HG03460 (cell line): ENCODE results near the gene IFT172.
"Not testable (repeated sequence)": the region's sequence is repeated elsewhere in the genome, so short reads cannot be mapped to it uniquely, and the experiment has no call there.

Experiments
- ATAC-seq: cut with Tn5 transposase; IDR thresholded peaks from one replicate; pipeline ENCODE4 v1.9.1; 2021; ENCODE audit not compliant: unreplicated experiment

Gene IFT172

DNA sequence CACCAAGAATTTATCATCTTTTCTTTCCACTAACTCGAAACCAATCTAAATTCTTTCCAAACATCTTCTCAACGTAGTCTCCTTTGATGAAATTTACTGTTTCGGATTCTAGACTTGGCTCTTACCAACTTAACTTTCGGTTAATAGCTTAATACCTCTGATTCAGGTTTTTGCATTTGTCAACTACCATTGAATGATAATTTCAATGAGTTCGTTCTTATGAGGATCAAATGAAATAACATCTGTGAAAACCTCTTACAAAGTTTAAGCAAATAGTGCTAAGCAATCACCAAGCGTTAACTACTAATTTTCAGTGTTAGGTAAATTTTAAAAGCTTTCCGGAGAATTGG, 61.7 kb downstream of the IFT172 start:
- no peak for ATAC-seq

- not testable (repeated sequence) for ATAC-seq
These were observed 64.5 kb downstream of the IFT172 start for GRCh38 chr2:27425039-27425438.

- ATAC-seq: no peak
These were observed 66.6 kb downstream of the IFT172 start for GRCh38 chr2:27422958-27423357.

DNA sequence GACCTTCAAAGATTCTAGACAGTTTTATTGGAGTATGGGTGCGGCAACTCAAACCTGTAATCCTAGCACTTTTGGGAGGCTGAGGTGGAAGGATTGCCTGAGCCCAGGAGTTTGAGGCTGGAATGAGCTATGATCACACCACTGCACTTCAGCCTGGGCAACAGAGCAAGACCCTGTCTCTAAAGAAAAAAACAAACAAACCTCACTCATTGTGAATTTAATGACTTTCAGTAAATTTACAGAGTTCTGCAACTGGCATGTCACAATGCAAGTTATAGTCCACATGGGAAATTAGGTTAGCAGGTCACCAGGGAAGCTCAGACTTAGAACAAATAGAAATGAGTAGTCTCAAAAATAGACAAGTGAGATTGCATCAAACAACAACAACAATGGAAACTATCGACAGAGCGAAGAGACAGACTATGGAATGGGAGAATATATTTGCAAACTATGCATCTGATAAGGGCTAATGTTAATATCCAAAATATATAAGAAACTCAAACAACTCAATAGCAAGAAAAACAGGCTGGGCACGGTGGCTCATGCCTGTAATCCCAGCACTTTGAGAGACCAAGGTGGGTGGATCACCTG, 67.8 kb downstream of the IFT172 start:
- ATAC-seq: no peak

DNA sequence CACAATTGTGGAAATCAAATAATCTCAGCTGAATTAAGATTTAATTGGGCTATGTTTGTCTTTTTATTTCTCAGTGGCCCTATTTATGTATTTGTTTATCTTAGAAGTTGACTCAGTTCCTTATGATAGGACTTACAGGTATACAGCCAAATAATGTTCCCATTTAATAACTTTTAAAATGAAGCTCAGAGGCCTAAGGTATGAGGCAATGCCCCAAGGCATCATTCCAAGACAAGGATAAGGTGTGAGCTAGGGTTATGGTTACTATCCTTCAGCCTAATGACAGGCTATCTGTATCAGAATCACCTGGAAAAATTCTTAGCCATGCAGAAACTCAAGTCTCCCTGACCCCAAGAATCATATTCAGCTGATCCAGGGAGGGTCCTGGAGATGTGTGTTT, 68.5 kb downstream of the IFT172 start:
- no peak for ATAC-seq

DNA sequence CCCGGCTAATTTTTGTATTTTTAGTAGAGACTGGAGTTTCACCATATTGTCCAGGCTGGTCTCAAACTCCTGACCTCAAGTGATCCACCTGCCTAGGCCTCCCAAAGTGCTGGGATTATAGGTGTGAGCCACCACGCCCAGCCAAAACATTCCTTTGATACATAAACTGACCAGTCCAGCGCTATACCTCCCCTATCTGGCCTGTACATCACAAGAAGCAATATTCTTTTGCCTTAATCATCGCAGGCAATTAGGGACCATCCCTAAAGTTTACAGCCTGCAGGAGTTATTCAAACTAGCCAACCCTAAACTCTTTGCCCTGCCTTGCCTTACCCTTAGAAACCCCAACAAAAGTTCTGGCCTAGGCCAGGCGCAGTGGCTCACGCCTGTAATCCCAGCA, 73.4 kb downstream of the IFT172 start:
- ATAC-seq: no peak

DNA sequence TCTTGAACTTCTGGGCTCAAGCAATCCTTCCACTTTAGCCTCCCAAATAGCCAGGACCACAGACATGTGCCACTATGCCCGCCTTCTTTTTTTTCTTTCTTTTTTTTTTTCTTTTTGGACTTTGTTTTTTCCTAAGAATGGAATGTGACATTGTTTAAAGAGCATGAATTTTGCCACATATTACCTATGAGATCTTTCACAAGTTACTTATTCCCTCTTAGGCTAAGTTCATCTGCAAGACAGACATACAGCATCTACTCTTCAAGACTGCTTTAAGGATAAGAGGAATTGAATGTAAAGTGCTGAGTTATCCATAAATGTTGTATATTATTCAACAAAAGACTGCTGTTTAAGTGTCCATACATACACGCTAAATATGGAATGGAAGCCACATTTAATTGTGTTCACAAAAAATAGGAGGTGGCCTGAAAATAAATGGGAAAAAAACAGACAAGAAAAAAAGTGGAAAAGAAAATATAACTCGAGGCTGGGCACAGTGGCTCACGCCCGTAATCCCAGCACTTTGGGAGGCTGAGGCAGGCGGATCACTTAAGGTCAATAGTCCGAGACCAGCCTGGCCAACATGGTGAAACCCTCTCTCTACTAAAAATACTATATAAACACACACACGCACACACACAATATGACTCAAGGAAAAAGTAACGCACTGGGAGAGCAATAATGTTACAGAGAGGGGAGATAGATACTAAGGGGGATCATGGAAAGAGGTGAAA, 77.0 kb downstream of the IFT172 start:
- ATAC-seq: no peak

DNA sequence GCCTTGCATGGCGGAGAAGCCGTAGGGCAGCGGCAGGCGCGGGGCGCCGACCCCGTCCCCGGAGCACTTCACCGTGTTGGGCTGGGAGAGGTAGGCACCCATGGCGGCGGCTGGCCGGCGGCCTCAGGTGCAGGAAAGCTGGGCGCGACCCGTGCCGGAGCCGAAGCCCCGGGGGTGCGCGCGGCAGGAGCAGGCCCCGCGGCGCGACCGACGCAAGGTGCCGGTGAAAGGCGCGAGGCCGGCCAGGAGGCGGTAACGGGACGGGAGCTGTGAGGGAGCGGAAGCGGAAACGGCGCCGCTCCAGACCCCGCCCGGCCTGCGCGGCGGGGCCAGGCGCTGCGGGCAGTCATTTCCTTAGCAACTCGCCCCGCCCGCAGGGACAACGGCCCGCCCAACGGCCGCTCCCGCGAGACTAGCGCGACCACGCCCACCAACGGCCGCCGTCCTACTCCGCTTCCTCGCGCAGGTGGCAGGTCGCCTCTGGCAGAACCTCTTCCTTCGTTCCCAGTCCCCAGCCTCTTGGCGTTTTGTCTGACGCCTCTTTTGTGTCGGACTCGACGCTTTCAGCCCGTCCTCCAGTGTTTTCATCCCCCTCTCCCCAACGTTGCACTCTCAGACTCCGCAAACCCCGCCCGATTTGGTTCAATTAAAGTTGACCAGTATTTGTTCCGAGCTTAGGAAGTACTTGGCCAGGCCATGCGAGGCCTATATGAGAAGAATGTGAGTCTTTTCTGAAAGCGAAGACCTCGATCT, 80.0 kb downstream of the IFT172 start, which contains the start of gene PPM1G:
Gene PPM1G (minus strand): TSS at position 271 of the 753 bp plus-strand sequence. CDS start 169 bp downstream, at position 102.
- peak; percentile 87 for ATAC-seq

DNA sequence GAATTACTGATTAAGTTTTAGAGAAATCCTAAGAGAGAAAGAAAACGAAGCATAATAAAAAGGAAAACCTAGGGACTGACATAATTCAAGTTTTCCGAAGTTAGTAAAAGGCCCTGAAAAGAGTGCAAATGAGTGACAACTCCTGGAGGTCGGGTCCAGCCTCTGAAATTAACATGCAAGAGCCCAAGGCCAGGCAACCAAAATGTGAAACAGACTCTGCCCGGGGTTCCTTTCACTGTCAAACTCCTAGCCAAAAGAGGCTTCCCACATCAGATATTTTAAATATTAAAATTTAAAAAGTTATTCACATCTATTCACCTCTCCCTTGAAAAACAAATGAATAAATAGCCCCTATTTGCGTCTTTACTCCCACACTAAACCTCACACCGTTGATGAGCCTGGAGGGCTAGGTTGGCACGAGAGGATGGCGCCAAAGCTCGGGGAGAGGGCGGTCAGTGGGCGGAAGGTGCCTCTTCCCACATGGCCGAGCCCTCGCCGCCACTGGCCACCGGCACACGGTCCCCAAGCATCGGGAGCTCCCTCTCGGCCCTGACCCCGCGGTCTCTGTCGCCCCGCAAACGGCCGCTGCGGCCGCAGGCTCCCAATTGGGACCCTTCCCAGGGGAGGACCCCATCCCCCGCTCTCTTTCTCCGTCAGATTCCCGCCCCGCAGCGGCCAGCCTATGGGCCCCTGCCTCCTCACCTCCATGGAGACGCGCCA, 80.8 kb downstream of the IFT172 start:
- ATAC-seq: peak; percentile 34

DNA sequence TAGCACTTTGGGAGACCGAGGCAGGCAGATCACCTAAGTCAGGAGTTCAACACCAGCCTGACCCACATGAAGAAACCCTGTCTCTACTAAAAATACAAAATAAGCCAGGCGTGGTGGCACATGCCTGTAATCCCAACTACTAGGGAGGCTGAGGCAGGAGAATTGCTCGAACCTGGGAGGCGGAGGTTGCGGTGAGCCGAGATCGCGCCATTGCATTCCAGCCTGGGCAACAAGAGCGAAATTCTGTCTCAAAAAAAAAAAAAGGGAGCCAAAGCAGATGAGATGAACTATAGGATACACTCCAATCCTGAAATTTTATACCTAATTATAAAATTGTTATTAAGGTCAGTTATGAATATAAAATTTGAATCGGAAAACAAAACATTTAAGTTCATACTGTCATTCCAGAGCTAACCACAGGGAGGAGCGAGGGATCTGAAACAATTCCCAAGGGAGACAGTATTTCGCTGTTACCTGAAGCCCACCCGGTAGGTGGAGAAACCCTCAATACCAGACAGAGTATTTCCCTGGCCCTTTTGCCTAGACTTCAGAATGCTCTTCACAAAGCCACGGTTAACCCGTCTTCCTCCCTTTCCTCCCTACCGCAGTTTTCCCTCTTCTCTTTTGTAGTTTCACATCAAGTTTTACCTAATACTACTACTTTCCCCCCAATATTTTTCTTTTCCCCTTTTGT, 81.6 kb downstream of the IFT172 start:
- no peak for ATAC-seq

DNA sequence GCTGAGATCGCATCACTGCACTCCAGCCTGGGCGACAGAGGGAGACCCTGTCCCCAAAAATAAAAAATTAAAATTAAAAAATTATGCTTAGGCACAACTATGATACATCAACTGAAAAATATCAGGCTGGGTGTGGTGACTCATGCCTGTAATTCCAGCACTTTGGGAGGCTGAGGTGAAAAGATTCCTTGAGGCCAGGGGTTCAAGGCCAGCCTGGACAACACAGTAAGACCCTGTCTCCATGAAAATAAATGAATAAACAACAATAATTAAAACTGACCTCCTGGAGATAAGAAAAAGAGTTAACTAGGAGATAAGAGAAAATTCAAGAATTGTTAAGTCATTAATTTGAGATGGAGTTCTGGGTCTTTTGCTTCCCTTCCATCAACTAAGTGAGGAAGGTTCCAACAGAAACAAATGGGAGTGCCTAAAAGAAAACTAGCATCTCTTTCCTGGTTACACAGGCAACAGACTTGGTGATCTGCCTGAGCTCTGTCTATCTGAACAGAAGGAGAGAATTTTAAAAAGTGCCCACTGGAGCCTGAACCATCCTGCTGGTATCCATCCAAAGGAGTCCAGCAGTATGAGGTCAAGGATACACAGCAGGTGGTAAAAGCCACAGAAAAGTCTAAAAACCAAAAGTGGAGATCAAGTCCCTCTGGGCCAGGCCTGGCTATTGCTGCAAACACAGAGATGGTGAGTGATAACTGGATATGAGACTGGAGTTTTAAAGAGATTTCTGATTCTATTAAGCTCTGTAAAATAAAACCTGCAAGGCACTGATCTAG, 89.0 kb downstream of the IFT172 start:
- ATAC-seq: no peak

DNA sequence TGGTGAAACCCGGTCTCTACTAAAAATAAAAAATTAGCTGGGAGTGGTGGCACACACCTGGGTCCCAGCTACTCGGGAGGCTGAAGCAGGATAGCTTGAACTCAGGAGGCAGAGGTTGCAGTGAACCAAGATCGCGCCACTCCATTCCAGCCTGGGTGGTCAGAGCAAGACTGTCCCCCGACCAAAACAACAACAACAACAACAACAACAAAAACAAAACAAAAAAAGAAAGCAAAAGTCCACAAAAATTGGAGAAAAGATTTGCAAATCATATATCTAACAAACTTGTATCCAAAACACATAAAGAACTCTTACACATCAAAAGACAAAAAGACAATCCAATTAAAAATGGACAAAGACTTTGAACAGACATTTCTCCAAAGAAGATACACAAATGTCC, 90.6 kb downstream of the IFT172 start:
- no peak for ATAC-seq
